ENCODE results near the gene TCTN3. TPM values are rescaled to one million over a fixed set of nuclear protein-coding genes. Genes with fewer than 3 reads are reported as not detected.
A peak's percentile ranks its signal among the peaks of the same experiment; 100 is the strongest.

Gene TCTN3
- total RNA-seq, 2 experiments from 2014 or later, result 17.6 to 20.5 TPM

- peaks cover 13% of the 10 kb centered on the region for H3K36me3 Mint-ChIP-seq (ENCODE audit: low read depth)
Observed at GRCh38 chr10:95664543-95664942, 29.2 kb downstream of the TCTN3 start.

GRCh38 chr10:95663496-95663895 lies 30.2 kb downstream of the TCTN3 start:
- no peak overlapping the region for H3K4me3 Mint-ChIP-seq
- H3K36me3 Mint-ChIP-seq (ENCODE audit: low read depth), result peaks cover 12% of the 10 kb centered on the region
- peaks cover under 1% of the 10 kb centered on the region for H3K4me1 Mint-ChIP-seq (ENCODE audit: low read depth)
- no peak overlapping the region for H3K27ac Mint-ChIP-seq
- intact Hi-C loops (cut with micrococcal nuclease), result no loop called here
- no peaks in the 10 kb centered on the region for H3K9me3 Mint-ChIP-seq
- H3K27me3 Mint-ChIP-seq, result no peaks in the 10 kb centered on the region
- ChIA-PET POLR2A (no interaction called here), CTCF (interaction anchor here (1.2 kb wide), 1 partner anchor 178 kb away, joined by 3 read pairs; no protein-coding TSS in a partner anchor)
- TF ChIP-seq CTCF (IDR thresholded peaks at IDR 0.05), result no peak
- no peak for ATAC-seq
- no peak for DNase-seq

More at GRCh38 chr10:95664543-95664942, 29.2 kb downstream of the TCTN3 start:
- no peak for TF ChIP-seq CTCF (IDR thresholded peaks at IDR 0.05)
- Mint-ChIP-seq H3K9me3 (no peaks in the 10 kb centered on the region), H3K4me1 (ENCODE audit: low read depth) (no peaks in the 10 kb centered on the region), H3K4me3 (no peak overlapping the region), H3K27ac (no peak overlapping the region), H3K27me3 (no peaks in the 10 kb centered on the region)
- no peak for DNase-seq
- POLR2A ChIA-PET, result no interaction called here
- CTCF ChIA-PET, result interaction anchor here (1.0 to 3.4 kb wide), 3 partner anchors 29 to 201 kb away, joined by 3 to 11 read pairs (median 5); partner anchors contain the start of gene TCTN3
- ATAC-seq, result no peak
- intact Hi-C loops (cut with micrococcal nuclease), result no loop called here

GRCh38 chr10:95661818-95662217 lies 31.9 kb downstream of the TCTN3 start:
- no peak for TF ChIP-seq CTCF (IDR thresholded peaks at IDR 0.05)
- DNase-seq (no peak), ATAC-seq (no peak)
- intact Hi-C loops (cut with micrococcal nuclease), result no loop called here
- ChIA-PET CTCF (interaction anchor here (1.5 kb wide), 1 partner anchor 32 kb away, joined by 4 read pairs; the partner anchor contains the start of gene TCTN3), POLR2A (interaction anchor here (1.2 kb wide), 1 partner anchor 14 kb away, joined by 5 read pairs; no protein-coding TSS in a partner anchor)
- Mint-ChIP-seq H3K9me3 (peaks cover 3% of the 10 kb centered on the region), H3K27me3 (no peaks in the 10 kb centered on the region), H3K27ac (no peak overlapping the region), H3K36me3 (ENCODE audit: low read depth) (peaks cover 8% of the 10 kb centered on the region), H3K4me1 (ENCODE audit: low read depth) (peaks cover 7% of the 10 kb centered on the region), H3K4me3 (no peak overlapping the region)

- intact Hi-C loops (cut with micrococcal nuclease), result no loop called here
- ATAC-seq (no peak), DNase-seq (no peak)
- CTCF ChIA-PET, result interaction anchor here (1.3 to 1.6 kb wide), 2 partner anchors 18 to 34 kb away, joined by 3 to 5 read pairs; partner anchors contain the start of gene TCTN3
- peaks cover 13% of the 10 kb centered on the region for H3K4me1 Mint-ChIP-seq (ENCODE audit: low read depth)
- POLR2A ChIA-PET, result interaction anchor here (1.2 to 1.6 kb wide), 2 partner anchors 12 to 13 kb away, joined by 4 to 5 read pairs; no protein-coding TSS in a partner anchor
- no peak for TF ChIP-seq CTCF (IDR thresholded peaks at IDR 0.05)
- peaks cover 10% of the 10 kb centered on the region for H3K36me3 Mint-ChIP-seq (ENCODE audit: low read depth)
- H3K4me3 Mint-ChIP-seq, result no peak overlapping the region
- H3K27me3 Mint-ChIP-seq, result no peaks in the 10 kb centered on the region
- H3K27ac Mint-ChIP-seq, result no peak overlapping the region
- peaks cover 3% of the 10 kb centered on the region for H3K9me3 Mint-ChIP-seq
Observed at GRCh38 chr10:95660283-95660682, 33.4 kb downstream of the TCTN3 start.

GRCh38 chr10:95657250-95657649 lies 36.5 kb downstream of the TCTN3 start:
- ATAC-seq, result no peak
- H3K27me3 Mint-ChIP-seq, result no peaks in the 10 kb centered on the region
- intact Hi-C loops (cut with micrococcal nuclease), result no loop called here
- H3K9me3 Mint-ChIP-seq, result peaks cover 3% of the 10 kb centered on the region
- peak overlapping the region; percentile 99 for H3K4me3 Mint-ChIP-seq
- ChIA-PET POLR2A (interaction anchor here (1.2 kb wide), 1 partner anchor 36 kb away, joined by 6 read pairs; the partner anchor contains the start of gene TCTN3), CTCF (interaction anchor here (1.3 kb wide), 1 partner anchor 37 kb away, joined by 8 read pairs; the partner anchor contains the start of gene TCTN3)
- DNase-seq, result no peak
- H3K27ac Mint-ChIP-seq, result peak overlapping the region; percentile 97
- peaks cover 29% of the 10 kb centered on the region for H3K4me1 Mint-ChIP-seq (ENCODE audit: low read depth)
- H3K36me3 Mint-ChIP-seq (ENCODE audit: low read depth), result peaks cover 27% of the 10 kb centered on the region
- TF ChIP-seq CTCF (IDR thresholded peaks at IDR 0.05), result no peak
